ACHN (cell line): Measurements from ENCODE around the gene PSME1.

ENCODE experiments used
- DNase-seq: peaks from one replicate; pipeline ENCODE4 v3.0.0-alpha.2; 2015
- in situ Hi-C: cut with HindIII; loops from 2 replicates; pipeline ENCODE4 v1.10.0; 2017; ENCODE audit warnings: low sequenced_read_pairs, low pct_ligation_motif_present, low pct_unique_long_range_greater_than_20kb

Gene PSME1

GRCh38 chr14:24179961-24180796 lies 44.2 kb downstream of the PSME1 start:
- peak; percentile 85 for DNase-seq
- in situ Hi-C loops: no loop called here

DNA sequence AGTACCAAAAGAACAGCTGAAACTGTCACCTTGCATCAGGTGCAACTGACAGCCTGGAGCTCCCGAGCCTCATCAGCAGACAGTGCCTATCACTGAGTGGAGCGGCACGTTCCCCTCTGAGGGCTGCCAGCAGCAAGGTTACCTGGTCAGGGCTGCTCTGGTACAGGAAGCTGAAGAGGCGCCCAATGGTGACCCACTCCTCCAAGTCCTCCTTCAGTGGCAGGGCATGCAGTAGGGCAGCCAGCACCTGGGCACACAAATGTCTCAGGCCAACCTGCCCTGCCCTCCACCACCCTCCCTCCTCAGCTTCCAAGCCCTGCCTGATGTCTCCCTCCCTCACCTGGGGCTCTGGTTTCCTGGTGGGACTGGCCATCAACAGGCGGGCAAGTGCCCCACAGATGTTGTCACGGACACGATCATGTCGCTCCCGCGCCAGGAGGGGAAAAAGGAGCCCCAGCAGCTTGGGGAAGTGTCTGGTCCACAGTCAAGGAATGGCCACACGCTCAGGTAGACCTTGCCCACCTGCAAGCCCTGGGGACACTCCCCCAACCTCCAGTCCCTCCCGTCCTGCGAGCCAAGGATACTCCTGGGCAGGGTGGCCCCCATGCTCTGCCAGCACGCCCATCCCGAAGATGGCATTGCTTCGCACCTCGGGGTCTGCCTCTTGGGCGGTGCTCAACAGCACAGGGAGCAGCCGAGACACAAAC lies 45.5 kb downstream of the PSME1 start:
- no peak for DNase-seq
- in situ Hi-C loops: no loop called here

- DNase-seq: no peak
- in situ Hi-C loops: no loop called here
Measured at GRCh38 chr14:24182110-24182882, 46.3 kb downstream of the PSME1 start.

- no peak for DNase-seq
- in situ Hi-C loops: no loop called here
Measured at GRCh38 chr14:24183014-24183481, 47.1 kb downstream of the PSME1 start.

DNA sequence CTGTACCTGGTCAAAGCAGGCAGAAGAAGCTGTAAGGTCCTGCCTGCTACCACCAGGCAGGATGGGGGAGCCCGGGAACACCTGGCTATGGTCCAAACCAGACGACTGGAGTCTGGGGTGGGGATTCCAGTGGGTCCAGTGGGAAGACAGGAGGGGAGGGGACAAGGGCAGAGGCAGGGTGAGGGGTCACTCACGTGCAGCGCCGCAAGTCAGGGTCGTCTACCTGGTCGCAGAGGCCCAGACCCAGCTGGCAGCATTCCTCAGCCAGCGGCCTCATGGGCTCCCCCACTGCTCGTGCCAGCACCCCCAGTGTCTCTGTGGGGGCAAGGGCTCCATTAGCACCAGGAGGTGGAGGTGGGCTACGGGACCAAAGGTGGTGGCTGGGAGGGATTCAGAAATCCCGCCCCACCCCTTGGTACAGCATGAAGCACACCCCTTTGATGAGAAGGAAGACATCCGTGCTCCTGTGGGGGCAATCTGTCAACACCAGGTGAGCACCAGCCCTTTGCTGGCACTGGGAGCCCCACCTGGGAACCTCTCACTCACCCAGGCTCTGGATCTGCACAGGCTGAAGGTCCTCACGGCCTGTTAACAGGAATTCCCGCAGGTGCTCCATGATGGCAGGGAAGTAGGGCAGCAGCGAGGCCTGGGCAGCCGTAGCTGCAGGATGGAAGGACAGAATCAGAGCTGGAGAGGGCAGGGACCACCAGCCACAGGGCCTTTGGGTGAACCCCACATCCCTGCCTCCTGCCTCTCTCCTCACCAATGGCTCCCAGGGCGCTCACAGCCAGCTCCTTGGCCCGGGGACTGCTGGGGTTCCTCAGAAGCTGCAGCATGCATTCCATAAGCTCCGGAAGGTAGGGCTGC lies 48.3 kb downstream of the PSME1 start:
- no peak for DNase-seq
- in situ Hi-C loops: no loop called here

- in situ Hi-C loops: no loop called here
- DNase-seq: no peak
Measured at GRCh38 chr14:24185026-24185425, 49.0 kb downstream of the PSME1 start.

DNA sequence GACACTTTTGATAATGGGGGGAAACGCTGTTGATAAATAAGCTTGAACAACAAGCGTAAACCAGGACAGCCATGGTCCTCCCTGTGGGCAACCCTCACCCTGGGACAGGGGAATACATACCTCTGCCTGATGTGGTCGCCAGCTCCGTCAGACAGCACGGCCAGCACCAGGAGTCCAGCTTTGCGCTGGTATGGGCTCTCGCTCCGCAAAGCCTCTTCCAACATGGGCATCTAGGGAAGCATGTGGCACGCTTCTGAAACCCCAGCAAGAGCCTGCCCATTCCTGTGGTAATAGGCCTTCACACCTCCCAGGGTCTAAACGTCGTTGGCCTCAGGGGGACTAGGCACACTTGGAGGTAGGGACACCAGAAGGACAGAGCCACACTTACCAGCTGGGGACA lies 49.7 kb downstream of the PSME1 start:
- in situ Hi-C loops: no loop called here
- DNase-seq: no peak

GRCh38 chr14:24186831-24187538 lies 51.0 kb downstream of the PSME1 start:
- in situ Hi-C loops: no loop called here
- DNase-seq: no peak

- DNase-seq: no peak
- in situ Hi-C loops: no loop called here
Measured at GRCh38 chr14:24187539-24187915, 51.5 kb downstream of the PSME1 start.
